GM12892 (cell line): Measurements from ENCODE around the gene WRNIP1.
"Not testable (repeated sequence)": the region's sequence is repeated elsewhere in the genome, so short reads cannot be mapped to it uniquely, and the experiment has no call there.

Experiments
- DNase-seq: peaks from one replicate; pipeline ENCODE4 v3.0.0; 2011; ENCODE audit not compliant: insufficient read length
- FAIRE-seq: peaks from 2 replicates; lab custom pipeline; 2011; peaks lifted over from hg19 to GRCh38; lab: Jason Lieb, UNC
- POLR2A ChIP-seq: IDR thresholded peaks from 2 replicates; pipeline ENCODE4 v1.6.1; 2011; ENCODE audit warnings: low read depth, low read length, control low read depth
- POLR2AphosphoS5 ChIP-seq: IDR thresholded peaks from 2 replicates; pipeline ENCODE4 v1.6.1; 2011; ENCODE audit warnings: low read depth, low read length, control low read depth
- TAF1 ChIP-seq: IDR thresholded peaks from 2 replicates; pipeline ENCODE4 v1.6.1; 2011; ENCODE audit warnings: low read depth, mild to moderate bottlenecking, control low read depth, low read length, borderline replicate concordance

WRNIP1 gene

GRCh38 chr6:2754393-2754792, 10.8 kb upstream of the WRNIP1 start:
- FAIRE-seq (no peak), DNase-seq (no peak)
- no peak for TF ChIP-seq POLR2A
- TF ChIP-seq POLR2AphosphoS5, result no peak
- TF ChIP-seq TAF1, result no peak

GRCh38 chr6:2754911-2755310, 10.3 kb upstream of the WRNIP1 start:
- no peak for TF ChIP-seq POLR2A
- TF ChIP-seq POLR2AphosphoS5, result no peak
- no peak for TF ChIP-seq TAF1
- DNase-seq (no peak), FAIRE-seq (no peak)

- no peak for FAIRE-seq
- TF ChIP-seq POLR2A (no peak), POLR2AphosphoS5 (no peak), TAF1 (no peak)
- no peak for DNase-seq
Observed at GRCh38 chr6:2755456-2755855, 9.7 kb upstream of the WRNIP1 start.

GRCh38 chr6:2756241-2756640, 9.0 kb upstream of the WRNIP1 start:
- FAIRE-seq, result no peak
- no peak for TF ChIP-seq POLR2AphosphoS5
- TF ChIP-seq POLR2A, result no peak
- no peak for TF ChIP-seq TAF1
- no peak for DNase-seq

- FAIRE-seq (no peak), DNase-seq (no peak)
- TF ChIP-seq POLR2AphosphoS5 (no peak), POLR2A (no peak), TAF1 (no peak)
Observed at GRCh38 chr6:2756687-2757224, 8.4 kb upstream of the WRNIP1 start.

- TF ChIP-seq POLR2AphosphoS5 (no peak), TAF1 (no peak), POLR2A (no peak)
- FAIRE-seq (no peak), DNase-seq (no peak)
Observed at GRCh38 chr6:2758980-2759379, 6.2 kb upstream of the WRNIP1 start.

GRCh38 chr6:2760882-2761842, 4.0 kb upstream of the WRNIP1 start:
- FAIRE-seq (no peak), DNase-seq (no peak)
- TF ChIP-seq TAF1, result no peak
- TF ChIP-seq POLR2AphosphoS5, result no peak
- no peak for TF ChIP-seq POLR2A

GRCh38 chr6:2762868-2763267, 2.3 kb upstream of the WRNIP1 start:
- not testable (repeated sequence) for FAIRE-seq, DNase-seq

GRCh38 chr6:2763345-2763841, 1.8 kb upstream of the WRNIP1 start:
- TF ChIP-seq POLR2A, result no peak
- no peak for TF ChIP-seq TAF1
- TF ChIP-seq POLR2AphosphoS5, result no peak
- FAIRE-seq (no peak), DNase-seq (no peak)

GRCh38 chr6:2763876-2764540, 1.2 kb upstream of the WRNIP1 start:
- TF ChIP-seq POLR2A (no peak), TAF1 (no peak), POLR2AphosphoS5 (no peak)
- FAIRE-seq (no peak), DNase-seq (no peak)

- FAIRE-seq (peak; percentile 61), DNase-seq (peak; percentile 24)
- TF ChIP-seq POLR2A, result peak; percentile 76; the same call in 1 of the 2 replicates
- TF ChIP-seq POLR2AphosphoS5, result peak; percentile 50; the same call in 1 of the 2 replicates
- peak; percentile 47; the same call in 1 of the 2 replicates for TF ChIP-seq TAF1
Observed at GRCh38 chr6:2764610-2765165, 505 bp upstream of the WRNIP1 start.
